Measurements from ENCODE around the gene DOP1B.
"Not testable (repeated sequence)": the region's sequence is repeated elsewhere in the genome, so short reads cannot be mapped to it uniquely, and the experiment has no call there.

DOP1B gene

DNA sequence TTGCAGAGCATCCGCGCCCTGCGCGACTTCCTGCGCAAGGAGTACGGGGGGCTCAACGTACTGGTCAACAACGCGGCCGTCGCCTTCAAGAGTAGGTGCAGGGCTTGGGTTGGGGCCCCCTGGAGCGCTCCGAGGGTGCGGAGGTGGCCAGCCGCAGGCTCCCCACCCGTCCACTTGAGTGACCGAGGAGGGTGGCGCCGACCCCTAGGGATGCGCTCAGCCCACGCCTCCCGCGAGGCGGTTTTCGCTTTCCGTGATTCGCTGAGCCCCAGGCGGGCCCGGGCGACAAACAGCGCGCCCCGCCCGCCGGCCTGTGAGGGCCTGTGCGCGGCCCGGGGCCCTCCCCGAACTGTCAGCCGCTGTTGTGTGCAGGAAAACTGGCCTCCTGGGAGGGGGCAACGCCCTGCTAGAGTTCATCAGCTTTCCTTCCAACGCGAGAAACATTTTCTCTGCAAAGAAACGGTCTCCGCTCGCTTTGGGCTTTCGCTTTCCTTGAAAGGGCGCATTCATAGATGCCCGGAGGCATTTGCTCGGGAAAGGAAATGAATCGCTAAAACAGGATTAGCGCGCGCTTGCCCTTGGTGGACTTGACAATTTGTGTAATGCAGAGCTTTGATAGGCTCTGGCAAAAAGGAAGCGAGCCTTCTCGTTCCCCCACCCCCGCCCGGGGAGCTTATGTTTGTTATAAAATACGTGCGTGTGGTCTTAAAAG is 21.1 kb upstream of the DOP1B start:
- peak; percentile 52 to 75 for DNase-seq

DNA sequence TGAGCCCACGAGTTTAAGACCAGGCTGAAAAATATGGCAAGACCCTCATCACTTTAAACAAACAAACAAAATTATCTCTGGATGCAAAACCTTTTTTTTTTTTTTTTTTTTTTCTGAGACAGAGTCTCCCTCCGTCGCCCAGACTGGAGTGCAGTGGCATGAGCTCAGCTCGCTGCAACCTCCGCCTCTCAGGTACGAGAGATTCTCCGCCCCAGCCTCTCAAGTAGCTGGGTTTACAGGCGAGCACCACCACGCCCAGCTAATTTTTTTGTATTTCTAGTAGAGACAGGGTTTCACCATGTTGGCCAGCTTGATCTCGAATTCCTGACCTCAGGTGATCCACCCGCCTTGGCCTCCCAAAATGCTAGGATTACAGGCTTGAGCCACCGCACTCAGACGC is 16.8 kb upstream of the DOP1B start:
- DNase-seq: not testable (repeated sequence)

DNA sequence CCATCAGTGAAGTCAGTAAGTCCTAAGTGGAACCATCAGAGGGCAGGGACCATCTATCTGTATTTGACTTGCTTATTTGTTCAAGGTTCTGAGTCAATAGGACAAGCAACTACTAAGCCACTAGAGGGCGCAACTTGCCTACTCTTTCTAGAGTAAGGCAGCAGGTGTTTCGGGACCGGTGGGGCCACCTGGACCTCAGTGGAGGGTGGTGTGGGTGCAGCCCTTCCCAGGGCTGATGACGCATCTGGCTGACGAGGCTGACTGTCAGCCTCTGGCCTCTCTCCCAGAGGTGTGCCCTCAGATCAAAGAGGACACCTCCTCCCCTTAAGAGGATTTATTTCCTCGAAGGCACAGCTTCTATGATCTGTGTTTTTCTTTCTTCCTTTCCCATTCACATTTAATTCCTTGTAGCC is 15.1 kb upstream of the DOP1B start:
- peak; percentile 95 for DNase-seq

DNA sequence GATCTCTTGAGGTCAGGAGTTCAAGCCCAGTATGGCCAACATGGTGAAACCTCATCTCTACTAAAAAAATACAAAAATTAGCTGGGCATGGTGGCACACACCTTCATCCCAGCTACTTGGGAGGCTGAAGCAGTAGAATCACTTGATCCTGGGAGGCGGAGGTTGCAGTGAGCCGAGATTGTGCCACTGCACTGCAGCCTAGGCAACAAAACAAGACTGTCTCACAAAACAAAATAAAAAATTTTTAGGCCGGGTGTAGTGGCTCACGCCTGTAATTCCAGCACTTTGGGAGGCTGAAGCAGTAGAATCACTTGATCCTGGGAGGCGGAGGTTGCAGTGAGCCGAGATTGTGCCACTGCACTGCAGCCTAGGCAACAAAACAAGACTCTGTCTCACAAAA is 12.4 kb upstream of the DOP1B start:
- not testable (repeated sequence) for DNase-seq

DNA sequence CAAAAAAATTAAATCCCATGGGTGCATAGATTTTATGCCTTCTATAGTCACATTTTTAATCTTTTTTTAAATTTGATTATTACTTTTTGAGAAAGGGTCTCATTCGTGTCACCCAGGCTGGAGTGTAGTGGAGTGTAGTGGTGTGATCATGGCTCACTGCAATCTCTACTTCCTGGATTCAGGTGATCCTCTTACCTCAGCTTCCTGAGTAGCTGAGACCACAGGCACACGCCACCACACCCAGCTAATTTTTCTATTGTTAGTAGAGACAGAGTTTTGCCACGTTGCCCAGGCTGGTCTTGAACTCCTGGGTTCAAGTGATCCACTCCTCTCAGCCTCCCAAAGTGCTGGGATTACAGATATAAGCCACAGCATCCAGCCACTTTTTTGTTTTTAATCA is 11.4 kb upstream of the DOP1B start:
- no peak for DNase-seq

DNA sequence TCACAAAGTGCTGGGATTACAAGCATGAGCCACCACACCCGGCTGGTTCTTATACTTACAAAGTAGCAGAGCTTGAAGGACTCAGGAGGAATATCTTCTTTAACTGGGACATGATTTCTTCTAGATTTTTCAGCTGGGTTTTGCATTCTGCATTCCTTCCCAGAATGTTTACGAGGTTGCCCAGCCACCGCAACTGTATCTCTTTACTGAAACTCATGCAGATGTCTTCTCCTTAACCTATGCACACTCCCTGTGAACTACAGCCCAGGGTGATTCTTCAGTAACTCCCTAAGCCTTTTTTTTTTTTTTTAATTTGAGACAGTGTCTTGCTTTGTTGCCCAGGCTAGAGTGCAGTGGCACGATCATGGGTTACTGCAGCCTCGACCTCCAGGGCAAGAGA is 8.7 kb upstream of the DOP1B start:
- DNase-seq: no peak

DNA sequence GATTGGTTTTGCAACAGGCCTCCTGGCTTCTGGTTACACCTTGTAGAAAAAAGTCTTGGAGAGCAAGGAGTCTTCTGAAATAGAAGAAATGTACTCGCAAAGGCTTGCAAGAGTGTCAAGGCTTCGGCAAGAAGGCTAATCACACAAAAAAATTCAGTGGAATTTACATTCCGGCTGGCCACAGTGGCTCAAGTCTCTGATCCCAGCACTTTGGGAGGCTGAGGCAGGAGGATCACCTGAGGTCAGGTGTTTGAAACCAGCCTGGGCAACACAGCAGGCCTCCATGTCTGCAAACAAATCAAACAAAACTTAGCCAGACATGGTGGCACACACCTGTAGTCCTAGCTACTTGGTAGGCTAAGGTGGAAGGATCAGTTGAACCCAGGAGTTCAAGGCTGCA is 7.7 kb upstream of the DOP1B start:
- DNase-seq: no peak

DNA sequence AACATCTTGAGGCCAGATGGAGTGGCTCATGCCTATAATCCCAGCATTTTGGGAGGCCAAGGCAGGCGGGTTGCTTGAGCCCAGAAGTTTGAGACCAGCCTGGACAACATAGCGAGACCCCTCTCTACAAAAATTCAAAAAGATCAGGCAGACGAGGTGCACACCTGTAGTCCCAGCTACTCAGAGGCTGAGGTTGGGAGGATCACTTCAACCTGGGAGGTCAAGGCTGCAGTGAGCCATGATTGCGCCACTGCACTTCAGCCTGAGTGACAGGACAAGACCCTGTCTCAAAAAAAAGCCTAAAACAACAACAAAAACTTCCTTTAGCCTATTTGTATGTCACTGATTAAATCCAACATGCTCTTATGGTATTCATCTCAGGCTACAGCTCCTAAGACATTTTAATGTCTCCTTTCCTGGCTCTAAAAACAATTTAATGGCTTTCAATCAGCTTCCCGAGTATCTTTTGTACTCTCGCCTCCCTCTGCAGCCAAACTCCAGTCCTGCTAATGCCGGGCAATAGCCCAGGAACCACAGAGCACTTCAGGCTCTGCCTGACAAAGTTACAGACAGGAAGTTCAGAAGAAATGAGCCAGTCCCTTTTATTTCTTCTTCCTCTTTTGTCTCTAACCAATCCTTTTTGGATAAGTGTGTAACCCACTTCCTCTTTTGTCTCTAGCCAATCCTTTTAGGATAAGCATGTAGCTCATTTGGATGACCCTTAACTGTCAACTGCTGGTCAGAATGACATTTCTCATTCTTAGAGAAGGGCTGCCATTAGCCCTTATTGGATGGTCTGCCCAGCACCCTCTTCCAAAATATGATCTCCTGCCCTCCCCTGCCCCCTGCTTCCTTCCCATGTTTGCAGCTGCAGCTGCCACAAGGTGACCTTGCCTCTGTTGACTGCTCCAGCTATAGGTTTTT is 6.6 kb upstream of the DOP1B start:
- DNase-seq: no peak

DNA sequence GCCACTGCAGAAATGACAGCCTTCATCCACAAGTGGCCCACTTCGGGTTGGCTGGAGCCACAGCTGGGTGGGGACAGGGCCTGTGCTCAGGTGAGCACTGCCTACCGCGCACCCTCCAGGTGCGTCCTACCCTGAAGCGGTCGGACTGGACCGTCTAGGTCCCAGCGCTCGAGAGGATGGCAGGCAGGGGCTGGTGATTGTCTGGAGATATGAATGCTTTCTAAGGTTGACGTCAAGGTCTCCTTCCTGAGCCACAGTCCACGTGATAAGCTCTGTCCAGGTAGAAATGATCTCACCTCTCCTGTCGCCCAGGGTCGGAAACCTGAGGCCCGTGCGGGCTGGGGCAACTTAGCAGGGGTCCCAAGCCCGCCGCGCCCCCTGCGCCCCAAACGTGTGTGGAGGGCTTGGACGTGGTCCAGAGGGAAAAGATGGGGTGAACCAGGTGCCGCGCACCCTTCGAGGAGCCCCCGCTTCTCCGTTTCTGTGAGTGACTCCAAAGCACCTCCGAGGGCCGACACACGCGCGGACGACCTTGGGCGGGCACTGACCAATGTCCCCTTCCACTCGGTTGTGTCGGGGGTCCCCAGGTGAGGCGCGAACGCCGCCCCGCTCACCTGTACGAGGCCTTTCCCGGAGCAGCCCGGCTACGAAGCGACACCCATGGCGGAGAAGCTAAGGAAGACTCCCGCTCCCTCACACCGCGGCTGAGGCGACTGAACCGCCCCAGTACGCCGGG is 853 bp upstream of the DOP1B start:
- DNase-seq: no peak

DNA sequence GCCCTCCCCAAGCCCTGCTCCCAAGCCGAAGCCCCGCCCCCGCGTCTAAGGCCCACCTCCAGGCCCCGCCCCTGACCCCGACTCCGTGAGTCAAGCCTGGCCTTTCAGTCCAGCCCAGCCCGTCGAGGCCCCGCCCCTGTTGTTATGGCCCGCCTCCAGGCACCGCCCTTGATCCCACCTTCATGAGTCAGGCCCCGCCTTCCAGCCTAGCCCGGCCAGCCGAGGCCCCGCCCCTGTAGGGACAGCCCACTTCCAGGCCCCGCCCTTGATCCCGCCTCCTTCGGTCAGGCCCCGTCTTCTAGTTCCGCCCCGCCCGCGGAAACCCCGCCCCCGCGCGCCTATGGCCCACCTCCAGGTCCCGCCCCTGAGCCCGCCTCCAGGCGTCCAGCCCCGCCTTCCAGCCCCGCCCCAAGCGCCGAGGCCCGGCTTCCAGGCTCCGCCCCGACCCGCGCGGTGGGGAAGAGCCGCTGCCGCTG is 247 bp upstream of the DOP1B start:
- peak; percentile 89 to 97 for DNase-seq

DNA sequence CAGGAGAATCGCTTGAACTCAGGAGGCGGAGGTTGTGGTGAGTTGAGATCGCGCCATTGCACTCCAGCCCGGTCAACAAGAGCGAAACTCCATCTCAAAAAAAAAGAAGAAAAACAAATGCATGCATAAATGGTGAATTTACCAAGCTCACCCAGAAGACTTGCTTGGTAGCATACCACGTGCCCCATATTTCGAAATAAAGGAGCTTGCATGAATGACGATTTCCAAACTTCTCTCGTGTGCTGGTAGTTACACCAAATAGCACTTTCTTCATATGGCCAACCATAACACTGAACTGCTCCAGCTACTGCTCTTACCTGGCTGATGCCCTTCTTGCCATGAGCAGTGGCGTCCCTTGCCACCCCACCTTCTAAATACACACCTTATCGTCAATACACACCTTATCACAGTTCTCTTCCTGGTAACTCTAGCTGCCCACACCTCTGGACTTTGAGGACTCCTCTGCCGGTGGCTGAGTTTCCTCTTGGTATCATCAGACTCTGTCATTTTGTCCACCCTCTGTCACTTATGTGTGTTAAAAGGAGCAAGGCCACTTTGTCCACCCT is 2.8 kb downstream of the DOP1B start:
- DNase-seq: no peak

DNA sequence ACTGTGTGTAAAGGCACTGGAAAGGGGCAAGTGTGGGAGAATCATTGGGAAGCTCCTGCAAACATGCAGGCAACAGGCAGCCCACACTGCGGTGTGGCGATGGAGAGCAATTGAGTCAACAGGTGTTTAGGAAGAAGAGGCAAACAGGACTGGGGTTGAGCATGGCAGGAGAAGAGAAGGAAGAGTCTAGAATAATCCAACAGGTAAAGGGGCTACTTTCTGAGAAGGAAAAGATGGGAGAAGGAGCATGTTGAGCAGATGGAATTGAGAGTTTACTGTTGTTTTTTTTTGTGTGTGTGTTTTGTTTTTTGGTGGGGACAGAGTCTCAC is 4.2 kb downstream of the DOP1B start:
- DNase-seq: no peak

DNA sequence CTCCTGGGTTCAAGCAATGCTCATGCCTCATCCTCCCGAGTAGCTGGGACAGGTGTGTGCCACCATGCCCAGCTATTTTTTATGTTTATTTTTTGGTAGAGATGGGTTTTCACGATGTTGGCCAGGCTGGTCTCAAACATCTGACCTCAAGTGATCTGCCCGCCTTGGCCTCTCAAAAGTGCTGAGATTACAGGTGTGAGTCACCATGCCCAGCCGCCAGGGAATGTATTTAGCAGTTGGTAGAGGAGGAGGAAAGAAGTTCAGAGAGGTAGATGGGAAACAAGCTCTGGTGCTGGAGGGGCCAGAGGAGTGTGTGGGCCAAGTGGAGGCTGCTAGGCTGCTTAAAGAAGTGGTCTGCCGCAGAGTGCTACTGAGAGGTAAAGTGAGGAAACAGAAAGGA is 6.0 kb downstream of the DOP1B start:
- DNase-seq: no peak

DNA sequence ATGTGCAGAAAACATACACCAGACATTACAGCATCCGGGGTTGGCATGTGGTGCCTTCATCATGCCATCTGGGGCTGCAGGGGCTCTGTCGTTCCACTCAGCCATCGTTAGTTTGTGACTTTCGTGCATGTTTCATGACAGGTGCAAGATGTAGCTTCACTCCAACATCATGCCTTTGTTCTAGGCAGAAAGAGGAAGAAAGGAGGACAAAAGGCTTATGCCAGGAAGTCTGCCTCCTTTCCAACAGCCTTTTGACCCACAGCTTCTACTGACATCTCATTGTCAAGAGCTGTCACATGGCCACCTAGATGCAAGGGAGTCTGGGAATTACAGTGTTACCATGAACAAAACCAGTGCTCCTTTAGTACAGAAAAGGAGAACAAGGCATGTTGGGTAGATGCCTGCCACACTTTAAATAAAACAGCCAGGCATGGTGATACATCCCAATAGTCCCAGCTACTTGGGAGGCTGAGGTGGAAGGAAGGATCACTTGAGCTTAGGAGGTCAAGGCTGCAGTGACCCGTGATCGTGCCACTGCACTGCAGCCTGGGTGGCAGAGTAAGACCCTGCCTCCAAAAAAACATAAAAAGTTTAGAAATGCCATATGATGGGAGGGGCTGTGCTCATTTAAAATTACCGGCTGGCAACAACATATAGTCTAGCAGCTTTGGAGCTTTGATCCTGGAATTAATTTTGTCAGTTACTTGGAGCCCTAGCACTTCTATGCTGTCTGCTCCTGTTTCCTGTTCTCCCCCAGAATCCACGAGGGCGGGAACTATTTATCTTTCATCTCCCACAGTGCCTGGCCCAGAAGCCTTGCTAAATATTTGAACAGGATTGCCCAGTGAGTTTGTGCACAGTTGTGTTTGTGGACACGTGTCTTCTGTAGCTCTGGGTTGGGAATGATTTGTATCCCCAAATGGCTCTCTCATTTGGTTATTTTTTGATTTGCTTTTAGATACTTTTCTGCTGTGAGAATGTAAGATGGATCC is 7.4 kb downstream of the DOP1B start:
- DNase-seq: peak; percentile 52 to 82

DNA sequence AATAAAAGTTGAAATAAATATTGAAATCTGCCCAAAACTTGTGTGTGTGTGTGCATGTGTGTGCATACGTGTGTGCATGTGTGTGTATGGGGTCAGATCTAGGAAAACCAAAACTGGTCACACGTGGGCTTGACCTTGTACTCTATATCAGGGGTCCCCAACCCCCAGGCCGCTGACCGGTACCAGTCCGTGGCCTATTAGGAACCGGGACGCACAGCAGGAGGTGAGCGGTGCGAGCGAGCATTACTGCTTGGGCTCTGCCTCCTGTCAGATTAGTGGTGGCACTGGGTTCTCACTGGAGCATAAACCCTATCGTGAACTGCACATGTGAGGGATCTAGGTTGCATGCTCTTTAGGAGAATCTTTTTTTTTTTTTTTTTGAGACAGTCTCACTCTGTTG is 8.7 kb downstream of the DOP1B start:
- no peak for DNase-seq

DNA sequence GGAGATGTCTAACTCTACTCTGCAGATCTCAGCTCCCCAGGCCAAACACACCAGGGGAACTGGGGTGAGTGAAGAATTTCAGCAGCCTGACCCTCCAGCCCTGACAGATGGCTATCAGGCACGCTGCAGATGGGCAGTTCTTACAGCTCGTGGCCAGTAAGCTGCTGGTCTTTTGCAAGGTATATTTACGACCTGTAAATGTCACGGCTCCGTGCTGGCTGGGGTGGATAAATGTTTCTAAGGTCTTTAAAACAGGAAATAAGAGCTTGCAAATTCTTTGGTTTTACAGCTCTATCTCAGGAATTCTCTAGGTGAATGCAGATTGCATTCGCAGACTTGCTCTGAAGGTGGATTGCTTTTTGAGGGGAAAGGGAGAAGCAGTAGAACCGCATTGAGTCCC is 10.1 kb downstream of the DOP1B start:
- DNase-seq: no peak

DNA sequence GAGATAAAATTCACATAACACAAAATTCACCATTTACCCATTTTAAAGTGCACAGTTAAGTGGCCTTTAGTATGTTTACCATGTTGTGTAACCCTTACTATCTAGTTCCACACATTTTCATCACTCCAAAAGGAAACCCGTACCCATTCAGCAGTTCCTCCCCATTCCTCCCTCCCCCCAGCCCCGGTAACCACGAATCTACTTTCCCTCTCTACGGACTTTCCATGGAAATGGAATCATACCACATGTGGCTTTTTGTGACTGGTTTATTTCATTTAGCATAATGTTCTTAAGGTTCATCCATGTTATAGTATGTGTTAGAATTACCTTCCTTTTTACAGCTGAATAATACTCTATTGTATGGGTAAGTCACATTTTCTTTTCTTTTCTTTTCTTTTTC is 10.9 kb downstream of the DOP1B start:
- DNase-seq: no peak

DNA sequence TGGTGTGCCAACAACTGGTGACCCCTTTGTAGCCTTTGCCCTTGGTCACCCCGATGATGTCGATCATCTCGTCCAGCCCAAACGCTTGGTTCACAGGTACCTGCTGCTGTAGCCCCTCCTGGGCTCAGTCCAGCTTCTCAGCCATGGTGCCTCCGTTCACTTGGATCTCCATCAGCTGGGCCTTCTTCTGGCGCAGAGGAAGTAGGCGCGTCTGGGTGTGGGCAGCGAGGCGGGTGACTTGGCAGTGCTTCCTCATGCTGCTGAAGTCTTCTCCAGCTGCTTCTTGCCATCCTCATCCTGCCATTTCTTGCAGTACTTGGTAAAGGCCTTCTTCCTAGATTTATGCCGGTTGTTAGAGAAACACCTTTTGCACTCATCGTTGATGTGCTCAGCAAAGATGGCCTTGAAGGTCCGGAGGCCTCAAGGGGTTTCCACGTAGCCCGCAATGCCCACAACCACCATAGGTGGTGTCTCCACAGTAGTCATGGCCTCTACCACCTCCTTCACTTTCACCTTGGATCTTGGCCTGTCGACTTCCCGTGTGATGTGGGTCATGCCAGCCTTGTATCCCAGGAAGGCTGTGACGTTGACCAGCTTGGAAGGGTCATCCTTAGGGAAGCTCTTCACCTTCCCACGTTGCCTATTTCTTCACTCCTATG is 13.0 kb downstream of the DOP1B start:
- DNase-seq: no peak

DNA sequence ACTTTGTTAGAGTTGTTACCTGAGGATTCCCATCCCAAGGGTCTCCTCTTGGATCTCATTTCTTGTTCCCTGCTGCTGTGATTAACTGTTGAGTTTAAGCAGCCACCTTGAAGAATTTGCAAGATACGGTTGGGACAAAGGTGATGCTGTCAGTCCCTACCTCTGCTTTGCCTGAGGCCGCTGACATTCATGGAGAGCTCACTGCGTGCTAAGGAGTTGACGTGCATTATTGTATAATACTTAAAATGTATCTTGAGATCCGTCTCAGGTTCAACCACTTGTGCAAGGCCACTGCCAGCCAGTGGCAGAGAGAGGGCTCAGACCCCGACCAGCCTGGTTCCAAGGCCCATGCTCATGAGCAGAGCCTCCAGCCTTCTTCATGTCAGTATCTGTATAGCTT is 14.2 kb downstream of the DOP1B start:
- DNase-seq: no peak

DNA sequence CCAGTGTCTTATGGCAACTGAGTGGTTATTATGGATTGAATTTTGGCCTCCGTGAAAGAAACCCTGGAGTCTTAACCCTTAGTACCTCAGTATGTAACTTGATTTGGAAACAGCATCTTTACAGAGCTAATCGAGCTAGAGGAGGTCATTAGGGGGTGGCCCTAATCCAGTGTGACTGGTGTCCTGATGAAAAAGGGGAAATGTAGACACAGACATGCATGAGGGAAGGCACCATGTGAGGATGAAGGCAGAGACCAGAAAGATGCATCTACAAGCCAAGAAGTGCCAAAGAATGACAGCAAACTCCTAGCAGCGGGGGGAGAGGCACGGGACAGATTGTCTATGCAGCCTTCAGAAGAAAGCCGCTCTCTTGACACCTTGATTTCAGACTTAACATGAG is 14.7 kb downstream of the DOP1B start:
- no peak for DNase-seq

DNA sequence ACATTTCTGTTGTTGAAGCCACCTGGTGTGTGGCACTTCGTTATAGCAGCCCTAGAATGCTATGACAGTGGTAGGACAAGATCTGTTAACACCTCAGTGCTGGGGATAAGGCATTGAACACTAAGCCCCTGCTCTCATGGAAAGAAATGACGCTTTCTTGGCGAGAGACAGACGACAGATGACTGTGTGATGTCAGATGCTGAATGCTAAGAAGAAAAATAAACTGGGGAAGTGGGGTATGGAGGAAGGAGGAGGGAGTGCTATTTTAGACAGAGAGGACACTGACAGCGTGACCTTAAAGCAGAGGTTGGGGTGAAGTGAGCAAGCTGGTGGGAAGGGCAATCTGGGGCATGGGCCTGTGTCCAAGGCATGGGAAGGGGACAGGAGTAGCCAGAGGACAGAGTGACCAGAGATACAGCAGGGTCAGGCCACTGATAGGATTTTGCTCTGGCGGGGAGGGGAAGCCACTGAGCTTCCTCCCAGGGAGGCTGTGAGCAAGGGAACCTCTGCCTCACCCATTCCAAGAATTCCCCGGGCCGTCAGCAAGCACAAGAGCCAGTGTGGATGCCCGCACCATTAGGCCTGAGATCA is 15.2 kb downstream of the DOP1B start:
- no peak for DNase-seq

Data from NCI-H2081 (cell line).